GF-D8 (cell line): Measurements from ENCODE around the gene SMYD3.

Experiments used
- DNase-seq: peaks from one replicate; lab custom pipeline; 2025; lab: John Stamatoyannopoulos, UW

The SMYD3 gene

GRCh38 chr1:245915406-245915805 is 591.7 kb downstream of the SMYD3 start:
- no peak for DNase-seq

GRCh38 chr1:245908543-245908942 is 598.5 kb downstream of the SMYD3 start:
- DNase-seq = no peak

DNA sequence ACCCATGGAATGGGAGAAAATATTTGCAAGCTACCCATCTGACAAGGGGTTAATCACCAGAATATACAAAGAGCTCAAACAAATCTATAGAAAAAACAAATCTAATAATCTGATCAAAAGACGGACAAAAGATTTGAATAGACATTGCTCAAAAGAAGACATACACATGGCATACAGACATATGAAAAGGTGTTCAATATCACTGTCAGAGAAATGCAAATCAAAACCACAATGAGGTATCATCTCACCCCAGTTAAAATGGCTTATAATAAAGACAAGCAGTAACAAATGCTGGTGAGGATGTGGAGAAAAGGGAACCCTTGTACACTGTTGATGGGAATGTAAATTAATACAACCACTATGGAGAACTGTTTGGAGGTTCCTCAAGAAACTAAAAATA is 600.9 kb downstream of the SMYD3 start:
- DNase-seq = no peak

GRCh38 chr1:245903851-245904250 is 603.2 kb downstream of the SMYD3 start:
- DNase-seq = no peak

GRCh38 chr1:245901565-245901964 is 605.5 kb downstream of the SMYD3 start:
- no peak for DNase-seq

- no peak for DNase-seq
Measured at GRCh38 chr1:245901037-245901436, 606.0 kb downstream of the SMYD3 start.

- no peak for DNase-seq
Measured at GRCh38 chr1:245898581-245898980, 608.5 kb downstream of the SMYD3 start.

- DNase-seq = no peak
Measured at GRCh38 chr1:245896258-245896657, 610.8 kb downstream of the SMYD3 start.

- DNase-seq = no peak
Measured at GRCh38 chr1:245895455-245895959, 611.6 kb downstream of the SMYD3 start.

- DNase-seq = no peak
Measured at GRCh38 chr1:245894843-245895242, 612.2 kb downstream of the SMYD3 start.

- no peak for DNase-seq
Measured at GRCh38 chr1:245893025-245893424, 614.1 kb downstream of the SMYD3 start.

GRCh38 chr1:245888809-245889208 is 618.3 kb downstream of the SMYD3 start:
- no peak for DNase-seq

DNA sequence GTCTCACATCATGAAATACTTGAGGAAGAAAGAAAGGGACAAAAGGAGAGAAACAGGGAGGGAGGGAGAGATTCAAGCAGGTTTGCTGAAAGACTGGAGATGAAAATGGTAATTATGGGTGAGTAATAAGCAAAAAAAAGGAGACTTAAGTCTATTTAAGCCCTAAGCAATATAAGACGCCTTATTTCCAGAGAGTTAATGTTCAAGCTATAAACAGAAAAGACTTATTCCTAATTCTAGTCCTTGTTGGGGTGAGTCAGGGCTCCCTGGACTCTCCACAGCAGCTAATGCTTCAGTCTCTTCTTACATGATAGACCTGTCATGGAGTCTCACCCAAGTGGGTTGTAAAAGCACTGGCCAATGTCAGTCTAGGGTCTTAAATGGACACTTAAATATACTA is 619.2 kb downstream of the SMYD3 start:
- no peak for DNase-seq

DNA sequence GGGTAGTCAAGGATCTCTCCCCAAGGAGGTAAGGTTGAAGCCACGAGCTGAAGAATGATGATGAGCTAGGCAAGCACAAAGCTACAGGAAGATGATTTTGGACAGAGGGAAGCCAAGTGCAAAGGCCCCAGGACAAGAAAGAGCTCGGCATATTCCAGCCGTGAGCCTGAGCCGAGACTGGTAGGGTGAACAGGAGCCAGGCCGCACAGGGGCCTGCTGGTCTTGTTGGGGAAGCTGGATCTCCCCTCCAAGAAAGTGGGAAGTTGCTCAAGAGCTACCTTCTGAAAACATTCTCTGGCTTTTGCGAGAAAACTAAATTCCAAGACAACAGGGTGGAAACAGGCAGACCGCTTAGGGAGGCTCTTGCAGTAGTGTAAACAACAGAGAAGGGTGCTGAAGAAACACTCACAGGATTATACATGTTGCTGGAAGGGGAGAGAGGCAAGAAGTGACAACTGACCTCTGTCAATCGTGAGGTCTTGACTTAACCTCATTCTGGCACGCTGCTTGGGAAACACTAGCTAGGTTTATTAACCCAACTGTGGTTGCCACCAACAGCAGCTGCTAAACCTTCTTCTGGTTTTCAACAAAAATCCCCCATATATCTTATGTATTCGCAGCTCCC is 625.2 kb downstream of the SMYD3 start:
- no peak for DNase-seq

DNA sequence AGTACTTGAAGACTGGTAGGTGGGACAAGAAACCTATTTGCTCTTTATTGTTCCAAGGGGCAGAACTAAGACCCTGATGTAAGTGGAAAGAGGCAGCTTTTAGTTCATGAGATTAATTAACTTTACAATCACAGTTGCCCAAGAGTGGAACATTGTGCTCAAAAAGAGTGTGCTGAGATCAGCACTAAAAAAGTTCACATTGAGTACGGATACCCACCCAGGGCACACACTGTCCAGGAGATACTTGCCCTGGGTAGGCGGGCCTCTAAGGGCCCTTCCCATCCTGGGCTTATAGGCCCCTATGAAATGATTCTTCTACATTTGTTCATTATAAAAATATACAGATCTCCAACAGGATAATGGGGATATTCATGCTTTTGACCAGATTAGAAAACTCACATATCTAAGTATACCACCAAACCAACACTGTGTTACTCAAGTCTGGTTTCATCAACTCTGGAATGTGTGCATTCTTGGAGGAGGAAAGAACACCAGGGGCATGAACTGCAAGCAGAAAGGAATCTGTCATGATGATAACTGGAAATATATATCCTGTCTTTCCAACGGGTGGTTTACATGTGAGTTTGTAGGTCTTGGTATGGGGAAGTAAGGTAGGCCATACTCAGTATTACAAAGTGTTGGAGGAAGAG is 626.2 kb downstream of the SMYD3 start:
- no peak for DNase-seq

DNA sequence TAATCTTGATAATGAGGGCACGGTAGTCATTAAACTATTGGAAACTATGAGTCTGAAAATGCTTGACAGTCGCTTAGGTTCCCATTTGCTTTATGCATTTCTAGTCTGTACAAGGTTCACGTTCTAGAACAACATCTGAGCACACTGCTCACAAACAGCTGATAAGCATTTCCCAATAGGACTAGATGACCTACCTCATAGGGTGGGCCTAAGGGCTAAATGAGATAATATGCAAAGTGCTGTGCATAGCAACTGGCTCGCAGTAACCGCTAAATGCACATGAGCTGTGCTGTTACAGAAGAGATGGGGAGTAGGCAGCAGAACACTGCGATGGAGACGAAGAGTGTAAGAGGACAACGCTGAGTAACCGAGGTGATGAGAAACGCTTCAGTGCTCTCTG is 628.0 kb downstream of the SMYD3 start:
- DNase-seq = no peak

DNA sequence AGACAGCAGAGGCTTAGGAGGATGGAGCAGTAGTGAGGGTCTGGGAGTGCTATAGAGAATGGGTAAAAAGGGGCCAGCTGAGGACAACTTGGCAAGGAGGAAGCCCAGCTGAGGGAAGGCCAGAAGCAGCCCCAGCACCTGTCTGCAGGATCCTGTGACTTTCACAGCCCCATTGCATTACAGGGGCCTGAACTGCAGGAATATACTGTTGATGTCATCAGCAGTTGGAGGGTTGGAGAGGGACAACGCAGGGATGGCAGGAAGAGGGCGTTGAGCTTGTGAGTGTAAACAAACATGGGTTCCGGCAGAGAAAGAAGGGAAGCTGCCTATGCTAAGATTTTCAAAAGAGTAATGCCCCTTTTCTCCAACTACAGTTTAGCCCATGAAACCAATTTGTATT is 628.5 kb downstream of the SMYD3 start:
- DNase-seq = no peak

- DNase-seq = no peak
Measured at GRCh38 chr1:245877976-245878375, 629.1 kb downstream of the SMYD3 start.

- DNase-seq = no peak
Measured at GRCh38 chr1:245876586-245876985, 630.5 kb downstream of the SMYD3 start.

DNA sequence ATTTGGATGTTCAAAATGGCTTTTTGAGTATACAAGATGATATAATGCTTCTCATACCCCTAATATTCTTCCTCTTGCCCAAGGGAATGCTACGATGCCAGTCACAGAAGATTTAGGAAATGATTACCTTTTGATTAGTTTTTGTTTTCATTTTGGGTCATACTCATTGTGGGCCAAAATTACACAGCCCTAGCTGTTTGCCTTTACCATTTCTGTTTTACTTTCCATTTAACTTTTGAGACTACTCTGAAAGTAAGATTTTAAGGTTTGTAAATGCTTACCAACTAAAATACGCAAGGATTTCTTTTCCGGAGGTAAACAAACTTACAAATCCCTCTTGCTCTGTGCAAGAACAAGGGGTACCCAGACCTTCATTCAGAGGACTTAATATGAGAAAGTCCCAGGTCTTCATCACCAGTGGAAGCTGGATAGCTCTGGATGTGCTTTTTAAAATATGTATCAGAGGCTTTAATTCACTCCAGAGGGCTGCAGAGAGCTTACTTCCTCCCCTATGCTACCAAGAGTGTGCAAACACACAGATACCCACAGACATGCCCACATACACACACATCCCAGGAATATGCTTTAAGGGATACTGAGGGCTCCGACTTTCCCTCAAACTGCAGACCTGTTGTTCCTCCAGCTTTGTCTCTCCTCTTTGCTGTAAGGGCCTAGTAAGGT is 631.4 kb downstream of the SMYD3 start:
- no peak for DNase-seq

DNA sequence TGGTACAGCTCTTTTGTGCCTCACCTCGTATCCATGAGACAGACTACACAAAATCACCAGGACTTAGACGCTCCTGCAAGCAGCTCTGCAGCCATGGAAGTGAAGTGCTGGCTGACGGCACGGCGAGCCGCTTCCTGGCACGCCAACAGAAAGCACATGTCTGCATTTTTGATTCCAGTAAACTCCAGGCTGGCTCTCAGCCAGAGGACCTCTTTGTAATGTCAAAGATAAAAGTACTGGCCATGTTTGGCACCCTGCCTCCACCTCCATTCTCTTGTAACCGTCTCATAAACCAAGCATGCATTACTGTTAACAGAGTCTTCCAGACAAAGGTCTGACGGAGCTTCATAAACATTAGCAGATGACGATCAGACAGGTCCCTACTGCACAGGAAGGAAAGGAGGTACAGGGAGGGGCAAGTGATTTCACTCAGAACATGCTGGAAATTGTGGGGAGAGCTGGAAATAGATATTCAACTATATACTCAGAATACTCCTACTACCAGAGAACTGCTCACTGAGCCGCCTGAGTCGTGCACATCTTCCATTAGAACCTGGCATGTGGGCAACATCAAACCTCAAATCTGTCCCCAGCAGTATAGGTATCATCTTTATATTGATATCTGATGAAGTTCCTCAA is 632.0 kb downstream of the SMYD3 start:
- DNase-seq = no peak

DNA sequence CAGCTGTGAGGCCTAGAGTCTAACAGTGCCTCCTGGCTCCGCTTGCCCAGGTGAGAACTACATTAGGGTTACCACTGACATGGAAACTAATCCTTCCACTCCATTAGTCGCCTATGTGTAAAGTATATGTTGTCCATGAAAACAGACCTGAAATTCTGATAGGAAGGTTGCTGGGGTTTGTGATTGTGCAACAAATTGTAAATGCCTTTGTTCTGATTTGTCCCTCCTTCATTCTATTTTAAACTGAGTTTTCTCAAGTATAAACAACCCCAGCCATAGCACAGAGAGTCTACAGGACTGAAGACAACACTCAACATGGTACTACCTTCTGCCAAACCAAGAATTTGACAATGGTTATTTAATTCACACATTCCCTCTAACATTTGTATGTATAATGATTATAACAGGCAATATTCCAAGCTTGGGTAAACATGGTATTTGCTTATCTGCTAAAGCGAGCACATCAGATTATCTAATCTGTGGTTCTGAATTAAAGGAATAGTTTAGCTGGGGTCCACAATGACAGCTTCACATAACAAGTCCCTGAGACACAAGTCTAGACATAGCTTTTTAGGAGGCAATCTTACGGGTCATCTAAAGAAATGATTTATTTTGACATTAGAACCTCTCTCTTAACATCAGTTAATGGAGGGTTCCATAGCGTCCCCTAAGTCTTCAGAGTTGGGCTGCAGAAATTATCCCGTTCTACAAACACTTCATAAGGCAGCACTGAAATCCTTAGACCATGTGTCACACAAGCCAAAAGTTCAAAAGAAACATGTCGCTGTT is 633.0 kb downstream of the SMYD3 start:
- no peak for DNase-seq
